ENCODE measurements around the gene CD6.

Gene CD6

DNA sequence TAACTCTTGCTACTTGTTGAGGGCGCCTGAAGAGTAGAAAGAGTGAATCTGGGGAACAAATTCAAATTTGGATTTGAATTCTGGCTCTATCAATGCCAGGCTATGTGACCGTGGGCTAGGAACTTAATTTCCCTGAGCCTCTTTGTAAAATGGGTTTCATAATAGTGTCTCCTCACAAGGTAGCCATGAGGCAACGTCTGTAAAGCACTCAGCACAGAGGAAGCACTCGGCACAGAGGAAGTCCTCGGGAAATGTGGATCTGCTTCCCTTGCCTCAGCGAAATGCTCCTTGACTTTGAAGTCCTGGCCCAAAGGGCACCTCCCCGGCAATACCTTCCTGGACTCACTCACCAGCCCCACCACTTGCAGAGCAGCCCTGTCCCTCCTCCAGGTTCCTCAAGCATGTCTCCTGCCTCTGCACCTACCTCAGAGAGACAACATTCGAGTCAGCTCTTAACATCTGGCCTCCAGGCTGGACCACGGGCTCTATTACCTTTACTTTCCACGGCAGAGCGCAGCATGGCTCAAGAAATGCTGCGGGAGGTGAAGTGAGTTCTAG, 17.7 kb downstream of the CD6 start:
- no peak overlapping the region for H2BK5ac ChIP-seq (ENCODE audit: low read length)
- no peaks in the 10 kb centered on the region for H3K36me3 ChIP-seq (ENCODE audit: control insufficient read depth, insufficient read depth, low read length)
- H4K5ac ChIP-seq (ENCODE audit: low read length), result no peak overlapping the region
- WGBS (ENCODE audit: extremely low coverage, insufficient coverage, low lambda C conversion rate), result no CpG with 5 or more reads among the region's 12 CpGs
- no peak overlapping the region for H3K4me3 ChIP-seq (ENCODE audit: low read length)
- H3K79me1 ChIP-seq (ENCODE audit: low read length), result no peaks in the 10 kb centered on the region
- no peak overlapping the region for H3K4ac ChIP-seq (ENCODE audit: low read depth, low read length)
- no peaks in the 10 kb centered on the region for H3K4me1 ChIP-seq (ENCODE audit: control insufficient read depth, low read depth, low read length)
- H2BK15ac ChIP-seq (replicated peaks; ENCODE audit: low read depth), result no peak overlapping the region
- H3K18ac ChIP-seq (ENCODE audit: low read length), result no peak overlapping the region
- no peak overlapping the region for H2BK120ac ChIP-seq (ENCODE audit: low read depth, low read length)
- no peak overlapping the region for H3K4me2 ChIP-seq (ENCODE audit: low read length)
- no peak overlapping the region for H3K9ac ChIP-seq (ENCODE audit: low read length)
- H3K56ac ChIP-seq (ENCODE audit: low read length), result no peak overlapping the region
- no peak overlapping the region for H3K23ac ChIP-seq (ENCODE audit: low read length)
- no peaks in the 10 kb centered on the region for H3K79me2 ChIP-seq (ENCODE audit: control insufficient read depth, insufficient read depth, low read length)
- DNase-seq, result no peak
- H4K8ac ChIP-seq (ENCODE audit: low read depth, low read length), result no peak overlapping the region
- no peak overlapping the region for H2AK5ac ChIP-seq (ENCODE audit: low read length)
- no peak overlapping the region for H3K27ac ChIP-seq (ENCODE audit: low read depth, low read length)
- no peaks in the 10 kb centered on the region for H3K27me3 ChIP-seq (ENCODE audit: insufficient read depth, low read length, poor library complexity)

DNA sequence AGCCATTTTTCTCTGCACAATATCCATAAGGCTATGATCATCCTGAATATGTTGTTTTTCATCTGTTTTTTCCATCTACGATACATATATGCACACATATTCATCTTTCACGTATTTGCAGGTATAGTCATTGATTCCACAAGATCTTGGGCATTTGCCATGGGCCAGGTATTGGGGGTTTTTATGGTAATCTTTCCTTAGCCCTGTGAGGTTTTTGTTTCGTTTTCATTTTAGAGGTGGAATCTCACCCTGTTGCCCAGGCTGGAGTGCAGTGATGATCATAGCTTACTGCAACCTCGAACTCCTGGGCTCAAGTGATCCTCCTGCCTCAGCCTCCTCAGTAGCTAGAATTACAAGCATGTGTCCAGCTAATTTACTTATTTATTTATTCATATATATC, 20.0 kb downstream of the CD6 start:
- Histone ChIP-seq H4K5ac (ENCODE audit: low read length) (no peak overlapping the region), H3K79me2 (ENCODE audit: control insufficient read depth, insufficient read depth, low read length) (no peaks in the 10 kb centered on the region), H3K36me3 (ENCODE audit: control insufficient read depth, insufficient read depth, low read length) (no peaks in the 10 kb centered on the region), H3K56ac (ENCODE audit: low read length) (no peak overlapping the region), H3K27ac (ENCODE audit: low read depth, low read length) (no peak overlapping the region), H2BK5ac (ENCODE audit: low read length) (no peak overlapping the region), H3K18ac (ENCODE audit: low read length) (no peak overlapping the region), H3K4me2 (ENCODE audit: low read length) (no peak overlapping the region), H2BK15ac (replicated peaks; ENCODE audit: low read depth) (no peak overlapping the region), H4K8ac (ENCODE audit: low read depth, low read length) (no peak overlapping the region), H3K4me1 (ENCODE audit: control insufficient read depth, low read depth, low read length) (no peaks in the 10 kb centered on the region), H3K9ac (ENCODE audit: low read length) (no peak overlapping the region), H3K4me3 (ENCODE audit: low read length) (no peak overlapping the region), H3K23ac (ENCODE audit: low read length) (no peak overlapping the region), H3K27me3 (ENCODE audit: insufficient read depth, low read length, poor library complexity) (no peaks in the 10 kb centered on the region), H3K79me1 (ENCODE audit: low read length) (no peaks in the 10 kb centered on the region), H2BK120ac (ENCODE audit: low read depth, low read length) (no peak overlapping the region), H2AK5ac (ENCODE audit: low read length) (no peak overlapping the region), H3K4ac (ENCODE audit: low read depth, low read length) (no peak overlapping the region)
- no CpG with 5 or more reads among the region's 4 CpGs for WGBS (ENCODE audit: extremely low coverage, insufficient coverage, low lambda C conversion rate)
- no peak for DNase-seq

DNA sequence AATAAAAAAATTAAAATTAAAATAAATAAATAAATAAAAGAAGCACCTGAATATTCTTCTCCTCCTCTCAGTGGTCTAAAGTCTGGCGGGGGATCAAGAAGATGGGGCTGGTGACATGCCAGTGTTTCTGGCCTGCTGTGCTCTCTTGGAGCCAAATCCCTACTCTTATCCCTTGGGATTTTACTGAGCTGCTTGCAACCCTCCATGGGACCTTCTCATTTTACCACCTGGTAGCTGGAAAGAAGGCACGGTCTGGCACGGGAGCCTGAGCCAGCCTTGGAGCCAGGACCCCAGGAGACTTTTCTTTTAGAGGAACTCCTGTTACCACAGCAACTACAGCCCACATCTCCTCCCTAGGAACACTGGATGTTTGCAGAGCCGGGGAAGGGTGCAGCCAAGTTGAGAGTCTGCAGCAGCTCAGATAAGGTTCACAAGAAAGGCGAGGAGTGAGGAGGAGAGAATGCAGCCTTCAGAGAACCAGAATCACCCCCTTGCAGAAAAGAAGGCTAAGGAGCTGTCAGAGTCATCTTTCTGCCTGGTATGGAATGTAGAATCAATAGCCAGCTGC, 21.4 kb downstream of the CD6 start:
- no peak overlapping the region for H3K4ac ChIP-seq (ENCODE audit: low read depth, low read length)
- no CpG with 5 or more reads among the region's 5 CpGs for WGBS (ENCODE audit: extremely low coverage, insufficient coverage, low lambda C conversion rate)
- no peak overlapping the region for H2BK15ac ChIP-seq (replicated peaks; ENCODE audit: low read depth)
- H2AK5ac ChIP-seq (ENCODE audit: low read length), result no peak overlapping the region
- H3K4me3 ChIP-seq (ENCODE audit: low read length), result no peak overlapping the region
- H3K4me1 ChIP-seq (ENCODE audit: control insufficient read depth, low read depth, low read length), result no peaks in the 10 kb centered on the region
- no peak overlapping the region for H3K23ac ChIP-seq (ENCODE audit: low read length)
- H3K18ac ChIP-seq (ENCODE audit: low read length), result no peak overlapping the region
- no peak overlapping the region for H4K8ac ChIP-seq (ENCODE audit: low read depth, low read length)
- H3K27ac ChIP-seq (ENCODE audit: low read depth, low read length), result no peak overlapping the region
- H4K5ac ChIP-seq (ENCODE audit: low read length), result no peak overlapping the region
- H2BK120ac ChIP-seq (ENCODE audit: low read depth, low read length), result no peak overlapping the region
- H3K4me2 ChIP-seq (ENCODE audit: low read length), result no peak overlapping the region
- no peak for DNase-seq
- no peaks in the 10 kb centered on the region for H3K36me3 ChIP-seq (ENCODE audit: control insufficient read depth, insufficient read depth, low read length)
- no peaks in the 10 kb centered on the region for H3K79me1 ChIP-seq (ENCODE audit: low read length)
- no peak overlapping the region for H3K56ac ChIP-seq (ENCODE audit: low read length)
- no peaks in the 10 kb centered on the region for H3K27me3 ChIP-seq (ENCODE audit: insufficient read depth, low read length, poor library complexity)
- H3K9ac ChIP-seq (ENCODE audit: low read length), result no peak overlapping the region
- no peak overlapping the region for H2BK5ac ChIP-seq (ENCODE audit: low read length)
- no peaks in the 10 kb centered on the region for H3K79me2 ChIP-seq (ENCODE audit: control insufficient read depth, insufficient read depth, low read length)

DNA sequence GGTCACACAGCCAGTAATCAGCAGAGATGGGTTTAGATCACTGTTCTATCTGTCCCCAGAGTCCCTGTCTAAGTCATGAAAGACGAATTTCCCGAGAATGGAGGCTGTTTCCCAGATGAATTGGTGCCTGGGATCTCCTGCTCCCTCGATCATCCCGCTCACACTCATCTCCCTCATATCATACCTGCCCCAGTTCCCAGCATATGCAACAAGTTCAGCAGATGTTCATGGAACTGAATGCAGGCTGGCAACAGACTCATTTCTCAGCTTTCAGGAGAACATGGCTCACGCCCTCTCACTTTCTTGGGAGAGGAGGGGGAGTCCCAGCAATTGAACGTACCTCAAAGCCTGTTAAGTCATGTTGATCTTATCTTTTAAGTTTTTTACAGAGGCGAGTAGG, 22.1 kb downstream of the CD6 start:
- no peak for DNase-seq
- Histone ChIP-seq H4K8ac (ENCODE audit: low read depth, low read length) (no peak overlapping the region), H3K27ac (ENCODE audit: low read depth, low read length) (no peak overlapping the region), H2BK5ac (ENCODE audit: low read length) (no peak overlapping the region), H3K4me3 (ENCODE audit: low read length) (no peak overlapping the region), H2BK120ac (ENCODE audit: low read depth, low read length) (no peak overlapping the region), H2AK5ac (ENCODE audit: low read length) (no peak overlapping the region), H3K18ac (ENCODE audit: low read length) (no peak overlapping the region), H3K36me3 (ENCODE audit: control insufficient read depth, insufficient read depth, low read length) (no peaks in the 10 kb centered on the region), H2BK15ac (replicated peaks; ENCODE audit: low read depth) (no peak overlapping the region), H3K4me2 (ENCODE audit: low read length) (no peak overlapping the region), H3K79me1 (ENCODE audit: low read length) (no peaks in the 10 kb centered on the region), H3K4ac (ENCODE audit: low read depth, low read length) (no peak overlapping the region), H3K4me1 (ENCODE audit: control insufficient read depth, low read depth, low read length) (no peaks in the 10 kb centered on the region), H3K27me3 (ENCODE audit: insufficient read depth, low read length, poor library complexity) (no peaks in the 10 kb centered on the region), H3K23ac (ENCODE audit: low read length) (no peak overlapping the region), H3K79me2 (ENCODE audit: control insufficient read depth, insufficient read depth, low read length) (no peaks in the 10 kb centered on the region), H3K9ac (ENCODE audit: low read length) (no peak overlapping the region), H3K56ac (ENCODE audit: low read length) (no peak overlapping the region), H4K5ac (ENCODE audit: low read length) (no peak overlapping the region)
- no CpG with 5 or more reads among the region's 7 CpGs for WGBS (ENCODE audit: extremely low coverage, insufficient coverage, low lambda C conversion rate)

DNA sequence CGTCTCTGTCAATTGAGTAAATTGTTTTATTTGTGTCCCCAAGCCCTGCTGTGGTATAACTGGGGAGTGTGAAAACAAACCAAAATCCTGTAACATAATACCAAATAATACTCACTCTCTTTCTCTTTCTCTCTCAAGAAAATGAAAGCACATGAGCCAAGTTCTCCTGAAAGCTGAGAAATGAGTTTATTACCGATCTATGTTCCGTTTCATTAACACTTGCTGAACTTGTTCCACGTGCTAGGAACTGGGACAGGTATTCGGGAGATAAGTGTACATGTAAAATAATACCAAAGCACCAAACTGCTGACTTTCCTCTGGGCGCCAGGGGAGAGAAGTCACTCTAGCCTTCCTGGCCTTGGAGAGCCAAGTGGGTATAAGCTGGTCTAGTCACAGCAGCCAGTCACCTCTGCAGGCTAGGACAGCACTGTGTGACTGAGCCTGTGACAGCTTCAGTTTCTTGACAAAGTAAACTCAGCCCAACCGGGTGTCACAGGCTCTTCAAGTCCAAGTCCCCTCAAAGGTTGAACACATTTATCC, 23.1 kb downstream of the CD6 start:
- H2BK120ac ChIP-seq (ENCODE audit: low read depth, low read length), result no peak overlapping the region
- H3K4ac ChIP-seq (ENCODE audit: low read depth, low read length), result no peak overlapping the region
- H2AK5ac ChIP-seq (ENCODE audit: low read length), result no peak overlapping the region
- H3K79me1 ChIP-seq (ENCODE audit: low read length), result no peaks in the 10 kb centered on the region
- no peaks in the 10 kb centered on the region for H3K36me3 ChIP-seq (ENCODE audit: control insufficient read depth, insufficient read depth, low read length)
- no peaks in the 10 kb centered on the region for H3K27me3 ChIP-seq (ENCODE audit: insufficient read depth, low read length, poor library complexity)
- H3K27ac ChIP-seq (ENCODE audit: low read depth, low read length), result no peak overlapping the region
- no peaks in the 10 kb centered on the region for H3K79me2 ChIP-seq (ENCODE audit: control insufficient read depth, insufficient read depth, low read length)
- H3K4me2 ChIP-seq (ENCODE audit: low read length), result no peak overlapping the region
- WGBS (ENCODE audit: extremely low coverage, insufficient coverage, low lambda C conversion rate), result no CpG with 5 or more reads among the region's 7 CpGs
- H3K9ac ChIP-seq (ENCODE audit: low read length), result no peak overlapping the region
- no peak overlapping the region for H3K18ac ChIP-seq (ENCODE audit: low read length)
- no peak overlapping the region for H3K23ac ChIP-seq (ENCODE audit: low read length)
- H4K8ac ChIP-seq (ENCODE audit: low read depth, low read length), result no peak overlapping the region
- no peak overlapping the region for H4K5ac ChIP-seq (ENCODE audit: low read length)
- H3K4me1 ChIP-seq (ENCODE audit: control insufficient read depth, low read depth, low read length), result no peaks in the 10 kb centered on the region
- H3K4me3 ChIP-seq (ENCODE audit: low read length), result no peak overlapping the region
- no peak for DNase-seq
- H2BK5ac ChIP-seq (ENCODE audit: low read length), result no peak overlapping the region
- no peak overlapping the region for H2BK15ac ChIP-seq (replicated peaks; ENCODE audit: low read depth)
- no peak overlapping the region for H3K56ac ChIP-seq (ENCODE audit: low read length)

DNA sequence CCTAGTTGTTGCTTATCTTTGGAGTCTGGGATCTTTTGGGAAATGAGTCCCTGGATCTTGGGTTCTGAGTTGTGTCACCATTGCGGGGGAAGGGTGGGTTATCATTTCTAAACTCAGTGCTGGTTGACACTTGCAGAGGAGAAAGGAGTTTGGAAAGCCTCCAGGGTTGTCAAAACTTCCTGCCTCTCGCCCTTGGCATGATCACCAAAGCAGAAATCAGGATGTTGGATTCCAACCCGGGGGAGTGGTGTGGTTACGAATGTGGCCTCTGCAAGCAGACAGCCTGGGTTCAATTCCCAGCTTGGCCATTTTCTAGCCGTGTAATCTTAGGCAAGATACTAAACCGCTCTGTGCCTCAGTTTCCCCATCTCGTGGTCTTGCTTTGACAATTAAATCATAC, 24.3 kb downstream of the CD6 start:
- H3K4me2 ChIP-seq (ENCODE audit: low read length), result no peak overlapping the region
- no peak overlapping the region for H3K4me3 ChIP-seq (ENCODE audit: low read length)
- no peak overlapping the region for H3K18ac ChIP-seq (ENCODE audit: low read length)
- no peak overlapping the region for H3K27ac ChIP-seq (ENCODE audit: low read depth, low read length)
- H3K79me2 ChIP-seq (ENCODE audit: control insufficient read depth, insufficient read depth, low read length), result no peaks in the 10 kb centered on the region
- H2BK15ac ChIP-seq (replicated peaks; ENCODE audit: low read depth), result no peak overlapping the region
- no peaks in the 10 kb centered on the region for H3K4me1 ChIP-seq (ENCODE audit: control insufficient read depth, low read depth, low read length)
- no peak overlapping the region for H4K8ac ChIP-seq (ENCODE audit: low read depth, low read length)
- no peaks in the 10 kb centered on the region for H3K27me3 ChIP-seq (ENCODE audit: insufficient read depth, low read length, poor library complexity)
- no peak overlapping the region for H3K9ac ChIP-seq (ENCODE audit: low read length)
- no peak overlapping the region for H3K23ac ChIP-seq (ENCODE audit: low read length)
- DNase-seq, result no peak
- WGBS (ENCODE audit: extremely low coverage, insufficient coverage, low lambda C conversion rate), result no CpG with 5 or more reads among the region's 7 CpGs
- no peak overlapping the region for H2BK120ac ChIP-seq (ENCODE audit: low read depth, low read length)
- no peak overlapping the region for H2AK5ac ChIP-seq (ENCODE audit: low read length)
- H3K56ac ChIP-seq (ENCODE audit: low read length), result no peak overlapping the region
- no peaks in the 10 kb centered on the region for H3K79me1 ChIP-seq (ENCODE audit: low read length)
- H4K5ac ChIP-seq (ENCODE audit: low read length), result no peak overlapping the region
- H3K36me3 ChIP-seq (ENCODE audit: control insufficient read depth, insufficient read depth, low read length), result no peaks in the 10 kb centered on the region
- H3K4ac ChIP-seq (ENCODE audit: low read depth, low read length), result no peak overlapping the region
- no peak overlapping the region for H2BK5ac ChIP-seq (ENCODE audit: low read length)

All from mesendoderm (in vitro differentiated cells).